Stimulated activated CD4-positive, alpha-beta T cell treated with anti-CD3 and anti-CD28 coated beads, Interleukin-2, amount 100 ng/mL, for 4 hours (primary cell): ENCODE data around the gene MORF4L1.
A peak's percentile ranks its signal among the peaks of the same experiment; 100 is the strongest.
"Not testable (repeated sequence)": the region's sequence is repeated elsewhere in the genome, so short reads cannot be mapped to it uniquely, and the experiment has no call there.

Source experiments
- DNase-seq: peaks from one replicate; pipeline ENCODE4 v3.0.0-alpha.2; 2020; ENCODE audit warnings: low read depth

MORF4L1 gene

DNA sequence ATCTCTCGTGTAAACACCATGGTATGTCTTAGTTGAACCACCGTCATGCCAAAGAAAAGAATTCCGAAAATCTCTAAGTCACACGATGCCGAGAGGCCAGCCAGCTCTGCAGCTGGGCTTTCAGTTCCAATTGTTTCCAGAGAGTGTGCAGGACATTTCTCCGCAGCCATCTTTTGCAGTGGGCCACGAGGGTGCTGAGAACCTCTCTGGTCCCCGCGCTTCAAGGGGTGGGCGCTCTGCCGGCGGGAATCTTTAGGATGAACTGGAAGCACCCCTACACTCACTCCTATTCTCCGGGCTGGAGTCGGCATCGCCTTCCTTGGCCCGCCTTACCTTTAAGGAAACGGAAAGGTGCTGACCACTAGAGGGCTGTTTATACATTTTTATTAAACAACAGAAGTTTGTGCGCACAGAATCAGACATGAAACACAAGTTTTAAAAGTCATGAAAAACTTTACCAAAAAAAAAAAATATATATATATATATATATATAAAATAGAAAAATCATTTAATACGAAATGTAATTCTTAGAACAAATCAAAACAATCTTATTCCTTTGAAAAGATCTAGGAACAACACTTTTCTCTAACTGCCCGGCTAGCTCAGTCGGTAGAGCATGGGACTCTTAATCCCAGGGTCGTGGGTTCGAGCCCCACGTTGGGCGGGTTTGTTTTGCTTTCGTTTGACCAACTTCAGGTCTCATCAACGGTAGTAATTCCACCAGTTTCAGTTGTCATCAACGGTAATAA, 12.5 kb upstream of the MORF4L1 start:
- peak; percentile 58 for DNase-seq

DNA sequence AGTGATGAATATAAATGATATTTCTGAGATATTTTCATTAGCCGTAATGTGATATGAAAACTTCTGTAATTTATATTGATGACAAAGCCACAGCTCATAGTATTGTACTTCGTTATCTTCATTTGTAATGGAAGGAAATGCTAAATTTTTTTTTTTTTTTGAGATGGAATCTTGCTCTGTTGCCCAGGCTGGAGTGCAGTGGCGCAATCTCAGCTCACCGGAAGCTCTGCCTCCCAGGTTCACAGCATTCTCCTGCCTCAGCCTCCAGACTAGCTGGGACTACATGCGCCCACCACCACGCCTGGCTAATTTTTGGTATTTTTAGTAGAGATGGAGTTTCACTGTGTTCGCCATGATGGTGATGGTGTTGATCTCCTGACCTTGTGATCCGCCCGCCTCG, 7.1 kb upstream of the MORF4L1 start:
- DNase-seq = not testable (repeated sequence)

DNA sequence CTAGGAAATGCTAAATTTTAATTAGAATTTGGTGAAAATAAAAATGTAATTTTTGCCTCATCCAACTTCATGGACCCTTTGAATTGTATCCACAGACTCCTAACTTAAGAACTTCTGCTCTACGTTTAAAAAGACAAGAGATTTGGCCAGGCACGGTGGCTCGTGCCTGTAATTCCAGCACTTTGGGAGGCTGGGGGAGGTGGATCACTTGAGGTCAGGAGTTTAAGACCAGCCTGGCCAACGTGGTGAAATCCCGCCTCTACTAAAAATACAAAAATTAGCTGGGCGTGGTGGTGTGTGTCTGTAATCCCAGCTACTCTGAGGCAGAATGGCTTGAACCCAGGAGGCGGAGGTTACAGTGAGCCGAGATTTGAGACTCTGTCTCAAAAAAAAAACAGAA, 6.7 kb upstream of the MORF4L1 start:
- not testable (repeated sequence) for DNase-seq

DNA sequence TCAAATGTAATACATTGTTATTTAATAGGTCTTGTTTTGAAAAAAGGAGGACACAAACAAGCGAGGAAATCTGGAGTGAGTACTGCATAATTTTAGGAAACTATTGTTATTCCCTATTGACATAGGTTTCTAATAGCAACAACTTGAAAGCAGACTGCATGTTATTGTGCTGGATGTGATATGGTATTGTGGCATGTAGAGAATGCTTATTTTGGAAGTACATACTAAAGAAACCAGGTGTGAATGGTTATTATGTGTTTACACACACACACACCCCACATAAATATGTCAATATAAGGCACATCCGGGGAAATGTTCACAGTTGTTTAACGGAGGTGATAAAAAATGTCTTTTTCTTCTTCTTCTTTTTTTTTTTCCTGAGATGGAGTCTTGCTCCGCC, 5.9 kb upstream of the MORF4L1 start:
- DNase-seq = no peak

DNA sequence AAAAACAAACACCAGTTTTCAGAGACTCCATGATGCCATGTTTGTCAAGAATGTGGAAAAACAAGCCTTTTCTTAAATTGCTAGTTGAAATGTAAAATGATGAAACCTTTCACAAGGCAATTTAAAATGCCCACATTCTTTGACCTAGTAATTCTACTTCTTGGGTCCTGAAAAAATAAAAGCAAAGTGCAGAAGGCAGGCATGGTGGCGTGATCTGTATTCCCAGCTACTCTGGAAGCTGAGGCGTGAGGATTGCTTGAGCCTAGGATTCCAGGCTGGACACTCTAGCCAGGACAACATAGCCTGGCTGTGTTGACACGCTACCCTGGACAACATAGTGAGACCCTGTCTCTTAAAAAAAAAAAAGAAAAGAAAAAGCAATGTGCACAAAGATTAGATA, 4.3 kb upstream of the MORF4L1 start:
- no peak for DNase-seq

DNA sequence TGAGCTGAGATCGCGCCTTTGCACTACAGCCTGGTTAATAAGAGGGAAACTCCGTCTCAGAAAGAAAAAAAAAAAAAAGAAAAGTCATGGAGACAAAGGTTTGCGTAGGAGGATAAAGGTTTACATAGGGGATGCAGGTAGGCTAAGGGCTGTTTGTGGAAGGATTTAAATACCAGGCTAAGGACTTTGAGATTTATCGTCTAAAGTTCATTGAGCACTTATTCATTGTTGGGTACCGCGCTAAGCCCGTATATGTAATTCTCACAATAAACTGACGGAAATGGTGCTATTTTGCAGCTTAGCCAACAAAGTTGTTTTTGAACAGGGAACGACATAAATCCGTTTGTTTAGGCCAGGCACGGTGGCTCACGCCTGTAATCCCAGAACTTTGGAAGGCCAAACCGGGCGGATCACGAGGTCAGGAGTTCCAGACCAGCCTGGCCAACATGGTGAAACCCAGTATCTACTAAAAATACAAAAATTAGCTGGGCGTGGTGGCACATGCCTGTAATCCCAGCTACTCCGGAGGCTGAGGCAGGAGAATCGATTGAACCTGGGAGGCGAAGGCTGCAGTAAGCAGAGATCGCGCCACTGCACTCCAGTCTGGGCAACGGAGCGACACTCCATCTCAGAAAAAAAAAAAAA, 1.1 kb upstream of the MORF4L1 start:
- DNase-seq = not testable (repeated sequence)

DNA sequence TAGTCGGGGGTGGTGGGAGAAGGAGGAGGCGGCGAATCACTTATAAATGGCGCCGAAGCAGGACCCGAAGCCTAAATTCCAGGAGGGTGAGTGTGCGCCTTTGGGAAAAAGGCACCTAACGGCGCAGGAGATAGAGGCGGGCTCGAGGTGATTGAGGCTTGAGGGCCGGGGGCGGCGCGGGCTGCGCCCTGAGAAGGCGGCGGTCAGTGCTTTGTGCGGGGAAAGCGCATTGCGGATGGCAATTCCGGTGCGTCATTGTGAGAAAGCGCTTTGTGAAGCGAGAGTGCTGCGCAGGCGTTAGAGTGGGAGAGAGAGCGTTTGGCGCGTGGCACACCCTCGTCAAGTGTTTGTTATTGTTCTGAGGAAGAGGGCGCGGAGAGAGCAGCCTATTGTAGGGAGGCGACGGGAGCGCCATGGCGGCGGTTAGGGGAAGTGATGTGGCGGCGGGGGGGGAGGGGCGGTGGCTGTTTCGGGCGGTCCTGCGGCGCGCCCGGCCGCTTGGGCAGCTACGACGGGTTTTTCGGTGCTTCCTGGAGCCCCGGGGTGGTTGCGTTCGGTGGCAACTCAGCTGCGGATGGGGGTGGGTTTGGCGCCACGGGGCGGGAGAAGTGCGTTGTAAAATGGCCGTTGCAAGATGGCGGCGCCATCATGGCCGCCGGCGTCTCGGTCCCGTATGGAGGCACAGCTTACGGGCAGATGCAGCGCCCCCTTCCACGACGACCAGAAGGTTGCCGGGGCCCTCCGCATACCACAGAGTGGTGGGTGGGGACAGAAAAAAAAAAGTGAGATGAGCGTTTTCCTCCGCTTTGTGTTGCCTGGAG, 492 bp downstream of the MORF4L1 start:
- DNase-seq = peak; percentile 90

DNA sequence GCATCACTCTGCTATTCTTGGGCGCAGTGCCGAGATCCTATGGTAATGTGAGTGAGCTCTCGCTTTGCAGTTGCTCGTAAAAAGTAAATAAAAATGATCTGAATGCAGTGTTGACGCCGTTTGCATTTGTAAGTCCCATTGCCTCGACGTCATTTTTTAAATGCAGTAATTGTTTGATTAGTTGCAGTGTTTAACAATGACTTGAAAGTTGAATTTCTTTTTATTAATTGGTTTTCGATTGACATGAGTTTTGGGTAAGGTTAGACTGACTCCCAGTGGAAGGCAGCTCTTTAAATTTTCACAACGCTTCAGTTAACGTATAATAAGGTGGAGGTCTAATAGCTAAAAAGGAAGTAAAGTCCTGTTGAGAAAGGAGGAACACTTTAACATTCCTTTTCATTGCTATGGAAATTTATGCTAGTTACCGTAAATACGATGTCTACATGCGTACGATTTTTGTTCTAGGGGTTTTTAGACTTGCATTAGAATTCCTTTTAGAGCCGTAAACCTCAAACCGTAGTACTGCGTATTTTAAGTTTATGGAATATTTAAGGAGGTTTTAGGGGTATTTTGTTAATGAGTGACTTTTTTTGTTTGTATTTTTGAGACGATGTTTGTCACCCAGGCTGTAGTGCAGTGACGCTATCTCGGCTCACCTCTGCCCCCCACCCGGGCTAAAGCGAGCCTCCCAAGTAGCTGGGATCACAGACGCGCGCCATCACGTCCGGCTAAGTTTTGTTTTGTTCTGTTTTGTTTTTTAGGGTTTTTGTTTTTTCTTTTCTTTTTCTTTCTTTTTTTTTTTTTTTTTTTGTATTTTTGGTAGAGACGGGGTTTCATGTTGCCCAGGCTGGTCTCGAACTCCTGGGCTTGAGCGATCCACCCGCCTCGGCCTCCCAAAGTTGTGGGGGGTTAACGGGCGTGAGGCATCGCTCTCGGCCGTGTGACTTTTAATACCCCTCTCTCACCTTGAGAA, 1.4 kb downstream of the MORF4L1 start:
- no peak for DNase-seq

DNA sequence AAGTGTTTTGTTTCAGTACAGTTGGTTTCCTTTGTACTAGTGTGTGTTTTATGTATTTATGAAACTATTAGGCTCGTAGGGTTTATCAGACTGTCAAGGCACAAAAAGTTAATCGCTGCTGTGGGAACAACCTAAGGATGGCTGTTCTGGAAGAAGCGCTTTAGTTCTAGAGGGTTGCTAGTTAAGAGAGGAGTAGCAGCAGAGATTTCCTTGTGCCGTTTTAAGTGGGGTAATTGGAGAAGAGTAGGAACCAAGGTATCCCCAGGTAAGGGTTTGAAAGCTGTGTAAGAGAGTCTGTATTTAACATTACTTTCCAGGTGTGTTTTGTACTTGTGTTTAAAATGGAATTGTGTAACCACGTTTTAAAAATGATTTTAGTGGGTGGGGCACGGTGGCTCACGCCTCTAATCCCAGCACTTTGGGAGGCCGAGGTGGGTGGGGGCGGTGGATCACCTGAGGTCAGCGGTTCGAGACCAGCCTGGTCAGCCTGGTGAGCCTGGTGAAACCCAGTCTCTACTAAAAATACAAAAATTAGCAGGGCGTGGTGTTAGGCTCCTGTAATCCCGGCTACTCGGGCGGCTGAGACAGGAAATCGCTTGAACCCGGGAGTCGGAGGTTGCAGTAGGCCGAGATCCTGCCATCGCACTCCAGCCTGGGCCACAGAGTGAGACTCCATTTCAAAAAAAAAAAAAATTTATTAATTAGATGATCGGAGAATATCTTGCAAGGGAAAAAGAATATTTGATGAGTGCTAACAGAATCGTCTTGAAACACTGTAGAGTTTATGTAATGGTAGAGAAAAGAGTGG, 2.6 kb downstream of the MORF4L1 start:
- DNase-seq = no peak

DNA sequence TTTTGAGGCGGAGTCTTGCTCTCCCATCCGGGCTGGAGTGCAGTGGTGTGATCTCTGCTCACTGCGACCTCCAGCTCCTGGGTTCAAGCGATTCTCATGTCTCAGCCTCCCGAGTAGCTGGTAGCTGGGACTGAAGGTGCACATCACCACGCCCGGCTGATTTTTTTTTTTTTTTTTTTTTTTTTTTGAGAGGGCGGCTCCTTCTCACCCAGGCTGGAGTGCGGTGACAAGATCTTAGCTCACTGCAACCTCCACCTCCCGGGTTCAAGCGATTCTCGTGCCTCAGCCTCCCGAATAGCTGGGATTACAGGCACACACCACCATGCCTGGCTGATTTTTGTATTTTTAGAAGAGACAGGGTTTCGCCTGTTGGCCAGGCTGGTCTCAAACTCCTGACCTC, 4.3 kb downstream of the MORF4L1 start:
- DNase-seq = not testable (repeated sequence)

DNA sequence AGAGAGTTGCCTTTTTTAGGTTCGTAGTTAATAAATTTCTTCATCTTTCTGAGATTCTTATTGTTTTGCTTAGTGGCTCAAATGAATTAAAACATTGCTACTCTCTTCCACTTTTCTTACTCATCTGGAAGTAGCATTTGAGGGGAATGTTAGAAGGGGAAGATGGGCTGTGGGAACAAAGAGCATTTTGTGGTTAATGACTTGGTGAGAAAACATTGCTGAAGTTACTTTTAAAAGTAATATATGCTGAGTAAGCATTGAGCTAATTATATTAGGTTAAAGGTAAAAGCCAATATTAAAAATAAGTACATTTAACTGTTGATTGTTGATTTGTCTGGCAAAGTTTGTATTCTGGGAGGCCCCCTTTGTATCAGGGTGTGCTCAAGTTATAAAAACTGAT, 5.7 kb downstream of the MORF4L1 start:
- DNase-seq = no peak

DNA sequence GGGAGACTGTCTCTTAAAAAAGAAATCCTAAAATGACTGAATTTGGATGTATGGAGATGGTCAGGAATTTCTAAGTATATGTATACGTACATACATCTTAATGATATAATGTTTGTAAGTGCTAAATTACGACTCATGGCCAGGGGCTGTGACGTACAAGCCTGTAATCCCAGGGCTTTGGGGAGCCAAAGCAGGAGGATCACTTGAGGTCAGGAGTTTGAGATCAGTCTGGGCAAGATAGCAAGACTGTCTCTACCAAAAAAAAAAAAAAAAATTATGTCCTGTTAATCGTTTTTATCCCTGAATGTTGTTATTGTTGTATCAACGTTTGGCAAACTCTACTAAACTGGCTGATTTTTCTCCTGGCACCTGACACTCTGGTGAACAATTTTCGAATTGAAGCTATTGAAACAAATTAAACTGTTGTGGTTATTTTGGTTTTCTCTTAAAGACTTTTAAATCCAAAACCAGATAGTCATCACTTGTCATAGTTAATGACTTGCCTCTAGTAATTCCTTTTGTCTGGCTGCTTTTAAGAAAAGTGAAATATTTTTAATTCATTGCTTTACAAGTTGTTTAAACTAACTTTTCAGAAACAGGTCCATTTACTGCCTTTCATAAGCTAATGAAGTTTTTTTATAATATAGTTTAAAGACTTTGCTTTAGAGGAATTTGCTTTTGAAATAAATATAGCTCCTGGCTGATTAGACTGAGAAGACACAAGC, 7.0 kb downstream of the MORF4L1 start:
- DNase-seq = no peak

DNA sequence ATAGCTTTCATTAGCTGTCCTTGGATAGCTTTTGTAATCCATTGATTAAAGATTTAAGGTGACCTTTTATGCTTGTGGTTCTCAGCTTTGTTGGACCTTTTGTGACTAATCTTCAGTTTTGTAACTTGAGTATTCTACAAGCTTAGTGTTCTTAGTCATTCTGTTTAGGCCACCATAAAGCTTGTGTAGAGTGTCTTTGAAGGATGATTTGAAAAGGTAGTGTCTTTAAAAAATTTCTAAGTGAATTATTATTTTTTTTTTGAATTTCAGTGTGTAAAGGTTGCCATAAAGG, 7.5 kb downstream of the MORF4L1 start:
- DNase-seq = no peak

DNA sequence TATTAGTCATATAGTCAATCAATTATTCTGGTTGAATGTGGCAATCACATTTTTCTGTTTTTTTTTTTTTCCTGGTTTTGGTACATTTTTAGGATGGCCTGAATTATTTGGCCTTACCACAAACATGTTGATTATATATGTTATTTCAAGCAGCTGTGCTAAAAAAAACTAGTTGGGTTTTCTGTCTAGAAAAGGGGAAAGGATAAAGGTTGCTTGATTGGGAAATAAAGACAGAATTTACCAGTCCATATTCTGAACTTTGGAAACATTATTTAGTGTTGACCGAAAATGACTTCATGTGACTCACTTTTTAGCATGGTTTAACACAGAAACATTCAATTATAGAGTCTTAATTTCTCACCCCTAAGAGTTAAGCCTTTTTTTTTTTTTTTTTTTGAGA, 8.1 kb downstream of the MORF4L1 start:
- DNase-seq = no peak

DNA sequence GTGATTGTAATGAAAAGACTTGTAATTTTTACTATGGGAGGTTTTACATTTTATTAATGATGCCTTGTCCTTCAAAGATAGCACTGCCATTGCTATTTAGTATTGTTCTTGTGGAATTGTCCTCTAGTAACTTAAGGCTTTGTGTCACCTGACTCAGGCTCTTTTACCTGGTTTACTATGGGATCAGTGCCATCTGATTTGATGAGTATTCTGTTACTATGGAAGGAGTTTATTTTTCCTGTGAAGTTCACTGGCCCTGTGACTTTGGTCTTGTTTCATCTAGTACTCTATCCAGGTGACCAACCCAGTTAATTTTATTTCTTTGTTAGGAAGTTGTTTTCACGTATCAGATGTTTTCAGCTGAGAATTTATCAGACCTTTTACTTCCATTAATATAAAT, 9.0 kb downstream of the MORF4L1 start:
- DNase-seq = no peak

DNA sequence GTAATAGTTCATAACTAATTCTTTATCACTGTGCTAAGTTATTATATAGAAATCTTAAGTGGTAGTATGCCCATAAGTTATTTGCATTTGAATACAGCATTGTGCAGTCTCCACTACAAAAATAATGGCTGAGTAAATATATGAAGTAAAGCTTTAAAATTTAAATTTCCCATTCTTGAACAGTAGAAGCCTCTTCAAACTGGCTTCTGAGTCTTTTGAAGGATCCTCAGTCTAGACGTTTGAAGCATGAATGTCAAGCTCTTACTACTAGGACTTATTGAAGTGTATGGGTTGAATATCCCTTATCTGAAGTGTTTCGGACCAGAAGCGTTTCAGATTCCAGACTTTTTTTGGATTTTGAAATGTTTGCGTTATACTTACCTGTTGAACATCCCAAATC, 16.3 kb downstream of the MORF4L1 start:
- no peak for DNase-seq

DNA sequence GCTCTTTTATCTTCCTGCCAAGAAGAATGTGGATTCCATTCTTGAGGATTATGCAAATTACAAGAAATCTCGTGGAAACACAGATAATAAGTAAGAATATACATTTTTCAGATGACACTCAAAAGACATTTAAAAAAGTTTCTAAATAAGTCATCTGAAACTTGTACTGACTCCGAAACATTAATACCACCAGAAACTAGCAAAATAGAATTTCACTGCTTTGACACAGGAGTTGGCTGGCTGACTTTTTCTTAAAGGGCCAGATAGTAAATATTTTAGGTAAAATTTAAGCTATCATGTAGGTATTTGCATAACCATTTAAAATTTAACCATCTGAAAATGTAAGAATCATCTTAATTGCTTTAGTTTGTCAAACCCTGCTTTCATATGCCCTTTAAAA, 20.8 kb downstream of the MORF4L1 start:
- no peak for DNase-seq

DNA sequence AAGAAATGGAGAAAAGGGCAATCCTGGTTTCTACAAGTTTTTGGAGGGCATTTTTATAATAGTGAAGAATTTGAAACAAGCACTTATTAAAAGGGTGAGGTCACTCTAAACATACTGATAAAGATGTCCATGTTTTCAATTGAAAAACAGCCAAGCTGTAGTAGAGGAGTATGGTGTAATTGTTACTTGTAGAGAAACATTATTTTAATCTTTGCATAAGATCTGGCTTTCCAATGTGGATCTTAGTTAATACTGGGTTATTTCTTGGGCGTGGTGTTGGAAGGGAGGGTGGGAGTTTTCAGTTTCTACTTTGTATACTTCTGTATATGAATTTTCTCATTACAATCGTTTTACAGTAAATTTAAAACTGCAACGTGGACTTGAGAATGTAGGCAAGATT, 22.8 kb downstream of the MORF4L1 start:
- DNase-seq = no peak

DNA sequence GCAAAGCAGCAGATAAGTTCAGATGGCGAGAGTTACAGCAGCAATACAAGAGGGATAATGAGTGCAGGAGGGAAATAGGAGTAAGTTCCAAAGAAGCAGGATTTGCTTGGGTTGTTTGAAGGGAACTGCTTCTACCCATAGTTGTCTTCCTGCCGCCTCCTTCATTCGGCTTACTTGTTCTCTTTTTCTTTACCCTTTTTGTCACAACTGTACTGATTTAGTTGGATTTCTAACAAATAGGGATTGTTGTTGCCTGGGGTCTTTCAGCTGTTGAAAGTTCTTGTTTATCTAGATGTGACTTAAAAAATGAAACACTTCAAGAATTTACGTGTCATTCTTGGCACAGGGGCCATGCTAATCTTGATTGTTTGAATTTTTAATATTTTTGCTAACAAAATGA, 25.9 kb downstream of the MORF4L1 start:
- DNase-seq = no peak

DNA sequence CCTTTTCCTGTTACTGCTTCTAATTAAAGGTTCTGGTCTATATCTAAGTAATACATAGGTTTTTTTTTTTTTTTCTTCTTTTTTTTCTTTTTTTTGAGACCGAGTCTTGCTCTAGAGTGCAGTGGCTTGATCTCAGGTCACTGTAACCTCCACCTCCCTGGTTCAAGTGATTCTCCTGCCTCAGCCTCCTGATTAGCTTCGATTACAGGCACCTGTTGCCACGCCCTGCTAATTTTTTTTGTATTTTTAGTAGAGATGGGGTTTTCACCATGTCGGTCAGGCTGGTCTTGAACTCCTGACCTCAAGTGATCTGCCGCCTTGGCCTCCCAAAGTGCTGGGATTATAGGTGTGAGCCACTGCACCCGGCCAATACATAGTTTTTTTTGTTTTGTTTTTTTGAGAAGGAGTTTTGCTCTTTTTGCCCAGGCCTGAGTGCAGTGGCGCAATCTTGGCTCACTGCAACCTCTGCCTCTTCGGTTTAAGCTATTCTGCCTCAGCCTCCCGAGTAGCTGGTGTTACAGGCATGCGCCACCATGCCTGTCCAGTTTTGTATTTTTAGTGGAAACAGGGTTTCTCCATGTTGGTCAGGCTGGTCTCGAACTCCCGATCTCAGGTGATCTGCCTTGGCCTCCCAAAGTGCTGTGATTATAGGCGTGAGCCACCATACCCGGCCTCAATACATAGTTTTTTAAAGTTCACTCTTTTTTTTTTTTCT, 28.3 kb downstream of the MORF4L1 start:
- DNase-seq = not testable (repeated sequence)
